ENCODE results near the gene ZCCHC14.

The ZCCHC14 gene

GRCh38 chr16:87425941-87426340, 66.9 kb downstream of the ZCCHC14 start:
- H3K4me3 ChIP-seq (ENCODE audit: low read length): no peak overlapping the region
- no peak for TF ChIP-seq CTCF (conservative IDR thresholded peaks at IDR 0.05; ENCODE audit: low read length)
- no peak for DNase-seq (ENCODE audit: low read depth)

- no peak for DNase-seq (ENCODE audit: low read depth)
- no peak for TF ChIP-seq CTCF (conservative IDR thresholded peaks at IDR 0.05; ENCODE audit: low read length)
- H3K4me3 ChIP-seq (ENCODE audit: low read length): no peak overlapping the region
Measured at GRCh38 chr16:87424266-87424665, 68.6 kb downstream of the ZCCHC14 start.

GRCh38 chr16:87423429-87423828, 69.4 kb downstream of the ZCCHC14 start:
- no peak for TF ChIP-seq CTCF (conservative IDR thresholded peaks at IDR 0.05; ENCODE audit: low read length)
- no peak overlapping the region for H3K4me3 ChIP-seq (ENCODE audit: low read length)
- DNase-seq (ENCODE audit: low read depth): no peak

- no peak for DNase-seq (ENCODE audit: low read depth)
- TF ChIP-seq CTCF (conservative IDR thresholded peaks at IDR 0.05; ENCODE audit: low read length): no peak
Measured at GRCh38 chr16:87422106-87422505, 70.7 kb downstream of the ZCCHC14 start.

GRCh38 chr16:87421003-87421912, 71.6 kb downstream of the ZCCHC14 start:
- DNase-seq (ENCODE audit: low read depth): no peak

More at GRCh38 chr16:87422106-87422505, 70.7 kb downstream of the ZCCHC14 start:
- H3K4me3 ChIP-seq (ENCODE audit: low read length): no peak overlapping the region

GRCh38 chr16:87420026-87421002, 72.5 kb downstream of the ZCCHC14 start:
- DNase-seq (ENCODE audit: low read depth): no peak
- peak; percentile 13; the same call in 1 of the 2 replicates for TF ChIP-seq CTCF (conservative IDR thresholded peaks at IDR 0.05; ENCODE audit: low read length)
- H3K4me3 ChIP-seq (ENCODE audit: low read length): no peak overlapping the region

More at GRCh38 chr16:87421003-87421912, 71.6 kb downstream of the ZCCHC14 start:
- no peak overlapping the region for H3K4me3 ChIP-seq (ENCODE audit: low read length)
- no peak for TF ChIP-seq CTCF (conservative IDR thresholded peaks at IDR 0.05; ENCODE audit: low read length)

Measured in AG10803 (cell line).